Neural cell (in vitro differentiated cells): ENCODE results near the gene GABPB1. TPM values are rescaled to one million over a fixed set of nuclear protein-coding genes. Genes with fewer than 3 reads are reported as not detected.

ENCODE experiments used
- H2AFZ ChIP-seq: fragments of 200-600, 300-800 bp; sonication (generic), shearing (Covaris generic); 2 replicates; pipeline ENCODE4 v1.6.0; 2014; ENCODE audit warnings: low read depth, mild to moderate bottlenecking, antibody characterized with exemption, low read length, moderate library complexity
- H3F3A ChIP-seq: fragments of 200-600 bp; shearing (Covaris generic); 2 replicates; pipeline ENCODE4 v1.6.1; 2016; ENCODE audit warnings: mild to moderate bottlenecking, moderate library complexity, mixed read lengths, antibody characterized with exemption, low read length; ENCODE audit not compliant: insufficient read depth, poor library complexity, severe bottlenecking
- H3K27ac ChIP-seq: fragments of 200-600, 300-800 bp; sonication (generic), shearing (Covaris generic); 2 replicates; pipeline ENCODE4 v1.5.1; 2014; ENCODE audit warnings: mild to moderate bottlenecking, low read length, moderate library complexity
- H3K27me3 ChIP-seq: fragments of 300-800, 200-600 bp; sonication (generic), shearing (Covaris generic); 2 replicates; pipeline ENCODE4 v1.6.0; 2014; ENCODE audit warnings: mild to moderate bottlenecking, low read depth, low read length, moderate library complexity; ENCODE audit not compliant: insufficient read depth
- H3K36me3 ChIP-seq: fragments of 300-800, 200-600 bp; sonication (generic), shearing (Covaris generic); 2 replicates; pipeline ENCODE4 v1.5.1; 2014; ENCODE audit warnings: mild to moderate bottlenecking, antibody characterized with exemption, low read length, moderate library complexity; ENCODE audit not compliant: insufficient read depth
- H3K4me2 ChIP-seq: fragments of 300-800, 200-600 bp; sonication (generic), shearing (Covaris generic); 2 replicates; pipeline ENCODE4 v1.6.0; 2014; ENCODE audit warnings: mild to moderate bottlenecking, low read length
- H3K4me3 ChIP-seq: fragments of 300-800, 200-600 bp; sonication (generic), shearing (Covaris generic); 2 replicates; pipeline ENCODE4 v1.5.1; 2014; ENCODE audit warnings: mild to moderate bottlenecking, low read length, moderate library complexity
- H3K79me2 ChIP-seq: fragments of 200-600 bp; shearing (Covaris generic); replicated peaks from 2 replicates; pipeline ENCODE4 v1.6.0; 2014; ENCODE audit warnings: mild to moderate bottlenecking, low read length, moderate library complexity; ENCODE audit not compliant: insufficient read depth
- H3K9ac ChIP-seq: fragments of 300-800, 200-600 bp; sonication (generic), shearing (Covaris generic); 2 replicates; pipeline ENCODE4 v1.6.1; 2016; ENCODE audit warnings: mild to moderate bottlenecking, low read length, mixed read lengths
- H3K9me2 ChIP-seq: fragments of 200-600 bp; shearing (Covaris generic); 2 replicates; pipeline ENCODE4 v1.6.1; 2016; ENCODE audit warnings: mild to moderate bottlenecking, low read length, mixed read lengths; ENCODE audit not compliant: insufficient read depth
- H3K9me3 ChIP-seq: fragments of 200-600, 300-800 bp; sonication (generic), shearing (Covaris generic); 2 replicates; pipeline ENCODE4 v1.6.1; 2016; ENCODE audit warnings: mild to moderate bottlenecking, mixed run types, low read length, moderate library complexity, mixed read lengths
- H4K20me1 ChIP-seq: fragments of 200-600 bp; shearing (Covaris generic); 2 replicates; pipeline ENCODE4 v1.6.1; 2016; ENCODE audit warnings: mild to moderate bottlenecking, mixed run types; ENCODE audit not compliant: insufficient read depth
- EP300 ChIP-seq: fragments of 450-650 bp; conservative IDR thresholded peaks from 2 replicates; pipeline ENCODE4 v1.6.1; 2014; ENCODE audit warnings: antibody characterized with exemption, mild to moderate bottlenecking, moderate library complexity; ENCODE audit not compliant: poor library complexity, severe bottlenecking
- EZH2 ChIP-seq: fragments of 200-600, 300-800 bp; shearing (Covaris generic), sonication (generic); IDR thresholded peaks from 2 replicates; pipeline ENCODE4 v1.6.1; 2014; ENCODE audit warnings: antibody characterized with exemption, low read length, borderline replicate concordance, mild to moderate bottlenecking; ENCODE audit not compliant: insufficient read depth, poor library complexity, severe bottlenecking
- MXI1 ChIP-seq: fragments of 450-650 bp; conservative IDR thresholded peaks from 2 replicates; pipeline ENCODE4 v1.6.1; 2014; ENCODE audit warnings: antibody characterized with exemption, mild to moderate bottlenecking; ENCODE audit not compliant: poor library complexity, severe bottlenecking
- POLR2AphosphoS5 ChIP-seq: IDR thresholded peaks from 2 replicates; pipeline ENCODE4 v1.6.1; 2012
- RAD21 ChIP-seq: fragments of 450-650 bp; conservative IDR thresholded peaks from 2 replicates; pipeline ENCODE4 v1.6.1; 2014; ENCODE audit warnings: antibody characterized with exemption, mild to moderate bottlenecking, moderate library complexity
- SMC3 ChIP-seq: fragments of 450-650 bp; conservative IDR thresholded peaks from 2 replicates; pipeline ENCODE4 v1.6.1; 2014; ENCODE audit warnings: antibody characterized with exemption, mild to moderate bottlenecking, moderate library complexity; ENCODE audit not compliant: poor library complexity
- TAF1 ChIP-seq: IDR thresholded peaks from 2 replicates; pipeline ENCODE4 v1.6.1; 2012; ENCODE audit warnings: low read depth
- polyA plus RNA-seq: library from polyadenylated mRNA; depleted of rRNA; stranded (reverse); fragments of >200 nt; gene quantifications from 2 replicates; pipeline ENCODE4 v1.2.3, GENCODE V29; 2014
- TF ChIP-seq, protein P1 (sequence below): fragments of 450-650 bp; IDR thresholded peaks from 2 replicates; pipeline ENCODE4 v1.5.1; 2014; ENCODE audit warnings: antibody characterized with exemption, mild to moderate bottlenecking, moderate library complexity; ENCODE audit not compliant: poor library complexity, severe bottlenecking
- TF ChIP-seq, protein P2 (sequence below): IDR thresholded peaks from 2 replicates; pipeline ENCODE4 v1.6.1; 2012; ENCODE audit warnings: borderline replicate concordance

The GABPB1 gene
- polyA plus RNA-seq, 1 donor from 2014 or later = 34.1 TPM

DNA sequence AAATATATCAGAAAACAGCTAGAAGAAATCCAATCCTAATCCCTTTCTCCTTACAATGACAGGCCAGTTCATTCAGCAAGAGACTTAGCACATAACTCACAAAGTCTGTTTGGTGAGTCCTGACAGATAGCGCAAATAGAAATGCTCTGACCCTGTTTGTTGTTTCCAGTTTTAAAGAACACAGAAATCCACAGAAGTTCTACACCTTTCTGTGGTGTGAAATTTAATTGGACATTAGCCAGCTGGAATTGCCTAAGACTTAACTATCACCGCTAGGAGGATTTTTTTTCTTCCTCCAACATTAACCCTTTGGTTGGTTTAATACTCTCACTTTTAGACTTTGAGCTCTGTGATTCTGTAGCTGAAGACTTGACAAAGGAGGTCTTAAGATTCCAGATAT lies 120.2 kb downstream of the GABPB1 start:
- H3K79me2 ChIP-seq = no peaks in the 10 kb centered on the region
- H3K27ac ChIP-seq = no peak overlapping the region
- H3K27me3 ChIP-seq = no peaks in the 10 kb centered on the region
- H3K36me3 ChIP-seq = no peaks in the 10 kb centered on the region
- H3K4me2 ChIP-seq = no peak overlapping the region
- TF ChIP-seq TAF1 (no peak), EZH2 (no peak), SMC3 (no peak), MXI1 (no peak), EP300 (no peak), POLR2AphosphoS5 (no peak), RAD21 (no peak)
- TF ChIP-seq, protein P1, sequence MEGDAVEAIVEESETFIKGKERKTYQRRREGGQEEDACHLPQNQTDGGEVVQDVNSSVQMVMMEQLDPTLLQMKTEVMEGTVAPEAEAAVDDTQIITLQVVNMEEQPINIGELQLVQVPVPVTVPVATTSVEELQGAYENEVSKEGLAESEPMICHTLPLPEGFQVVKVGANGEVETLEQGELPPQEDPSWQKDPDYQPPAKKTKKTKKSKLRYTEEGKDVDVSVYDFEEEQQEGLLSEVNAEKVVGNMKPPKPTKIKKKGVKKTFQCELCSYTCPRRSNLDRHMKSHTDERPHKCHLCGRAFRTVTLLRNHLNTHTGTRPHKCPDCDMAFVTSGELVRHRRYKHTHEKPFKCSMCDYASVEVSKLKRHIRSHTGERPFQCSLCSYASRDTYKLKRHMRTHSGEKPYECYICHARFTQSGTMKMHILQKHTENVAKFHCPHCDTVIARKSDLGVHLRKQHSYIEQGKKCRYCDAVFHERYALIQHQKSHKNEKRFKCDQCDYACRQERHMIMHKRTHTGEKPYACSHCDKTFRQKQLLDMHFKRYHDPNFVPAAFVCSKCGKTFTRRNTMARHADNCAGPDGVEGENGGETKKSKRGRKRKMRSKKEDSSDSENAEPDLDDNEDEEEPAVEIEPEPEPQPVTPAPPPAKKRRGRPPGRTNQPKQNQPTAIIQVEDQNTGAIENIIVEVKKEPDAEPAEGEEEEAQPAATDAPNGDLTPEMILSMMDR = no peak
- TF ChIP-seq, protein P2, sequence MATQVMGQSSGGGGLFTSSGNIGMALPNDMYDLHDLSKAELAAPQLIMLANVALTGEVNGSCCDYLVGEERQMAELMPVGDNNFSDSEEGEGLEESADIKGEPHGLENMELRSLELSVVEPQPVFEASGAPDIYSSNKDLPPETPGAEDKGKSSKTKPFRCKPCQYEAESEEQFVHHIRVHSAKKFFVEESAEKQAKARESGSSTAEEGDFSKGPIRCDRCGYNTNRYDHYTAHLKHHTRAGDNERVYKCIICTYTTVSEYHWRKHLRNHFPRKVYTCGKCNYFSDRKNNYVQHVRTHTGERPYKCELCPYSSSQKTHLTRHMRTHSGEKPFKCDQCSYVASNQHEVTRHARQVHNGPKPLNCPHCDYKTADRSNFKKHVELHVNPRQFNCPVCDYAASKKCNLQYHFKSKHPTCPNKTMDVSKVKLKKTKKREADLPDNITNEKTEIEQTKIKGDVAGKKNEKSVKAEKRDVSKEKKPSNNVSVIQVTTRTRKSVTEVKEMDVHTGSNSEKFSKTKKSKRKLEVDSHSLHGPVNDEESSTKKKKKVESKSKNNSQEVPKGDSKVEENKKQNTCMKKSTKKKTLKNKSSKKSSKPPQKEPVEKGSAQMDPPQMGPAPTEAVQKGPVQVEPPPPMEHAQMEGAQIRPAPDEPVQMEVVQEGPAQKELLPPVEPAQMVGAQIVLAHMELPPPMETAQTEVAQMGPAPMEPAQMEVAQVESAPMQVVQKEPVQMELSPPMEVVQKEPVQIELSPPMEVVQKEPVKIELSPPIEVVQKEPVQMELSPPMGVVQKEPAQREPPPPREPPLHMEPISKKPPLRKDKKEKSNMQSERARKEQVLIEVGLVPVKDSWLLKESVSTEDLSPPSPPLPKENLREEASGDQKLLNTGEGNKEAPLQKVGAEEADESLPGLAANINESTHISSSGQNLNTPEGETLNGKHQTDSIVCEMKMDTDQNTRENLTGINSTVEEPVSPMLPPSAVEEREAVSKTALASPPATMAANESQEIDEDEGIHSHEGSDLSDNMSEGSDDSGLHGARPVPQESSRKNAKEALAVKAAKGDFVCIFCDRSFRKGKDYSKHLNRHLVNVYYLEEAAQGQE = no peak
- H3K9me2 ChIP-seq = no peaks in the 10 kb centered on the region
- no peaks in the 10 kb centered on the region for H4K20me1 ChIP-seq
- no peak overlapping the region for H3K9ac ChIP-seq
- H3K4me3 ChIP-seq = no peak overlapping the region
- no peaks in the 10 kb centered on the region for H3K9me3 ChIP-seq
- H2AFZ ChIP-seq = no peak overlapping the region
- H3F3A ChIP-seq = no peaks in the 10 kb centered on the region

DNA sequence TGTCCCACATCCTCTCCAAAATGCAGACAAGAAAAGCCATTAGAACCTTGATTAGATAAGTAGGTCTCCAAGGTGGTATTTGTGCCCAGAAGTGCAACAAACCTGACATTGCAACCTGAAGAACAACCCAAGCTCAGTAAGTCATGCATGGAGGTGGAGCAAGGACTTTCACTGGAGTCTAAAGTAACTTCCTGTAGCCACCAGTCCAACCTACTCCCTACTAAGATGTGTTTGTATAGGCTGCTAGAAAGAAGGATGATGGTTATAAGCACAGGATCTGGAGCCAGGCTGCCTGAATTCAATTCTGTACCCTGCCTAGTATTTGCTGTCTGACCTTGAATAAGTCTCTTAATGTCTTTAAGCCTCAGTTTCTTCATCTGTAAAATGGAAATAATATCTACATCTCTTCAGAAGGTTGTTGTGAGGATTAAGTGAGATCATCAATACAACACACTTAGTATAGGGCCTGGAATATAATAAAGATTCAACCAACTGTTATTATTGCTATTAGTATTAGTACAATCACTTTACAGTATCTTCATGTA lies 121.7 kb downstream of the GABPB1 start:
- Histone ChIP-seq H3K27me3 (no peaks in the 10 kb centered on the region), H3K27ac (no peak overlapping the region), H3K9me3 (no peaks in the 10 kb centered on the region), H4K20me1 (no peaks in the 10 kb centered on the region), H3K36me3 (no peaks in the 10 kb centered on the region), H3K9me2 (no peaks in the 10 kb centered on the region), H3K4me2 (no peak overlapping the region), H3K79me2 (no peaks in the 10 kb centered on the region), H3K9ac (no peak overlapping the region), H3K4me3 (no peak overlapping the region), H2AFZ (no peak overlapping the region), H3F3A (no peaks in the 10 kb centered on the region)
- TF ChIP-seq SMC3 (no peak), POLR2AphosphoS5 (no peak), RAD21 (no peak), TAF1 (no peak), MXI1 (no peak)

DNA sequence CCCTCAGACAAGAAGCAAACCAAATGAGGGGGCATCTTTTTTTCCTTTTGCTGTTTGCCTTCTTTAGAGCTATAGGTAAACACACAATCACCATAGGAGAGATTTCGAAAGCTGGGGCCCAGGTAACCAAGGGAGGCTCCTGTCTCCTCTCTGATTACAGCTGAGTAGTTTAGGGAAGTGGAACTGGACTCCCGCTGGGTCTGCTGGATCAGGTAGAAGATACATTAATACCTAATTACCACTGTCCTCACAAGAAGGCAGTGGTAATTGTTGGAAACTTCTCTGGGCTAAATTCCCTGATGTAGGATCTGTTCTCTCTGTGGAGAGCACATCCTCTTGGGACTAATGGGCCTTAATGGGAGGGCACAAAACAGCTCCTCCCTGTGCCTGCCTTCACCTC lies 122.2 kb downstream of the GABPB1 start:
- H2AFZ ChIP-seq = no peak overlapping the region
- no peaks in the 10 kb centered on the region for H3K36me3 ChIP-seq
- no peaks in the 10 kb centered on the region for H3K9me2 ChIP-seq
- no peaks in the 10 kb centered on the region for H4K20me1 ChIP-seq
- no peaks in the 10 kb centered on the region for H3K27me3 ChIP-seq
- H3K9ac ChIP-seq = no peak overlapping the region
- no peak overlapping the region for H3K4me3 ChIP-seq
- no peaks in the 10 kb centered on the region for H3K9me3 ChIP-seq
- H3K4me2 ChIP-seq = no peak overlapping the region
- H3K79me2 ChIP-seq = no peaks in the 10 kb centered on the region
- no peaks in the 10 kb centered on the region for H3F3A ChIP-seq
- no peak overlapping the region for H3K27ac ChIP-seq
- TF ChIP-seq, protein P1 = no peak
- TF ChIP-seq EP300 = no peak
- TF ChIP-seq POLR2AphosphoS5 = no peak
- TF ChIP-seq RAD21 = no peak
- TF ChIP-seq TAF1 = no peak
- TF ChIP-seq, protein P2 = no peak
- no peak for TF ChIP-seq EZH2
- no peak for TF ChIP-seq SMC3
